Liver (tissue), 9 donors: ENCODE results near the gene TOX2. TPM values are rescaled to one million over a fixed set of nuclear protein-coding genes. Genes with fewer than 3 reads are reported as not detected.

ENCODE experiments used
- DNase-seq: peaks from one replicate; pipeline ENCODE4 v3.0.0-alpha.2; 2017; ENCODE audit warnings: low spot score
- H3K27ac ChIP-seq, 2 donors: one replicate each; pipeline ENCODE4 v1.7.0; 2013; ENCODE audit warnings: inconsistent platforms in 2 of 2, low read length in 2 of 2, control low read depth in 1 of 2, low read depth in 1 of 2, mild to moderate bottlenecking in 1 of 2
- H3K27me3 ChIP-seq, 4 donors: one replicate each; pipeline versions ENCODE4 v1.6.1 to v1.7.0; 2013; ENCODE audit warnings: low read length in 3 of 4, inconsistent platforms in 1 of 4, mild to moderate bottlenecking in 1 of 4, moderate library complexity in 1 of 4; ENCODE audit not compliant: control insufficient read depth in 4 of 4, insufficient read depth in 4 of 4
- H3K36me3 ChIP-seq, 4 donors: one replicate each; pipeline versions ENCODE4 v1.6.1 to v1.7.0; 2013; ENCODE audit warnings: low read length in 3 of 4, mild to moderate bottlenecking in 3 of 4, low read depth in 1 of 4, moderate library complexity in 1 of 4; ENCODE audit not compliant: control insufficient read depth in 4 of 4, insufficient read depth in 3 of 4
- H3K4me1 ChIP-seq, 4 donors: one replicate each; pipeline versions ENCODE4 v1.6.1 to v1.7.0; 2013; ENCODE audit warnings: low read length in 3 of 4, mild to moderate bottlenecking in 3 of 4, moderate library complexity in 1 of 4; ENCODE audit not compliant: control insufficient read depth in 4 of 4, insufficient read depth in 4 of 4
- H3K4me3 ChIP-seq, 3 donors: one replicate each; pipeline versions ENCODE4 v1.6.1 to v1.7.0; 2013; ENCODE audit warnings: low read length in 3 of 3, control low read depth in 1 of 3, low read depth in 1 of 3, mild to moderate bottlenecking in 1 of 3
- H3K9ac ChIP-seq, 2 donors: one replicate each; pipeline ENCODE4 v1.7.0; 2013; ENCODE audit warnings: low read length in 2 of 2, mild to moderate bottlenecking in 2 of 2, moderate library complexity in 2 of 2, control low read depth in 1 of 2, low read depth in 1 of 2
- H3K9me3 ChIP-seq, 4 donors: one replicate each; pipeline versions ENCODE4 v1.6.1 to v1.7.0; 2013; ENCODE audit warnings: low read length in 3 of 4; ENCODE audit not compliant: control insufficient read depth in 4 of 4
- ATF3 ChIP-seq: IDR thresholded peaks from 2 replicates; pipeline ENCODE4 v1.6.1; 2016; ENCODE audit warnings: antibody characterized with exemption
- CTCF ChIP-seq: fragments of 150-350 bp; IDR thresholded peaks from 2 replicates; pipeline ENCODE4 v1.5.1; 2017; ENCODE audit warnings: improper control_type of control experiment, low read depth, low read length; ENCODE audit not compliant: missing input control
- EGR1 ChIP-seq, 2 donors: IDR thresholded peaks; 2 replicates each; pipeline ENCODE4 v1.6.1; 2016 to 2018; ENCODE audit warnings: antibody characterized with exemption in 2 of 2, low read depth in 2 of 2
- FOXA1 ChIP-seq: IDR thresholded peaks from 2 replicates; pipeline ENCODE4 v1.6.1; 2016; ENCODE audit warnings: antibody characterized with exemption
- FOXA2 ChIP-seq: IDR thresholded peaks from 2 replicates; pipeline ENCODE4 v1.6.1; 2016; ENCODE audit warnings: antibody characterized with exemption
- GABPA ChIP-seq, 2 donors: IDR thresholded peaks in 1 of 2; conservative IDR thresholded peaks in 1 of 2; 2 replicates each; pipeline ENCODE4 v1.6.1; 2016; ENCODE audit warnings: antibody characterized with exemption in 2 of 2, mild to moderate bottlenecking in 1 of 2, moderate library complexity in 1 of 2
- HNF4A ChIP-seq, 2 donors: conservative IDR thresholded peaks; 2 replicates each; pipeline ENCODE4 v1.6.1; 2016; ENCODE audit warnings: antibody characterized with exemption in 2 of 2, mild to moderate bottlenecking in 2 of 2
- HNF4G ChIP-seq: IDR thresholded peaks from 2 replicates; pipeline ENCODE4 v1.6.1; 2016; ENCODE audit warnings: antibody characterized with exemption
- JUND ChIP-seq, 2 donors: IDR thresholded peaks; 2 replicates each; pipeline ENCODE4 v1.6.1; 2016; ENCODE audit warnings: antibody characterized with exemption in 2 of 2
- MAX ChIP-seq: IDR thresholded peaks from 2 replicates; pipeline ENCODE4 v1.6.1; 2016; ENCODE audit warnings: antibody characterized with exemption
- NR2F2 ChIP-seq: IDR thresholded peaks from 2 replicates; pipeline ENCODE4 v1.6.1; 2016; ENCODE audit warnings: antibody characterized with exemption
- RAD21 ChIP-seq, 2 donors: IDR thresholded peaks; 2 replicates each; pipeline ENCODE4 v1.6.1; 2016; ENCODE audit warnings: antibody characterized with exemption in 2 of 2, mild to moderate bottlenecking in 2 of 2
- RXRA ChIP-seq, 2 donors: IDR thresholded peaks; 2 replicates each; pipeline ENCODE4 v1.6.1; 2017 to 2018; ENCODE audit warnings: antibody characterized with exemption in 2 of 2, mild to moderate bottlenecking in 1 of 2
- SP1 ChIP-seq: IDR thresholded peaks from 2 replicates; pipeline ENCODE4 v1.6.1; 2018; ENCODE audit warnings: antibody characterized with exemption, mild to moderate bottlenecking
- TAF1 ChIP-seq: conservative IDR thresholded peaks from 2 replicates; pipeline ENCODE4 v1.6.1; 2016; ENCODE audit warnings: antibody characterized with exemption, mild to moderate bottlenecking
- YY1 ChIP-seq: IDR thresholded peaks from 2 replicates; pipeline ENCODE4 v1.6.1; 2016; ENCODE audit warnings: antibody characterized with exemption, mild to moderate bottlenecking
- WGBS: extraction: QIAGEN DNeasy Blood & Tissue Kit; methylation state at CpG from one replicate; pipeline ENCODE4 v1.1.7; 2013; 5-methylcytosine and 5-hydroxymethylcytosine counted together
- polyA plus RNA-seq, 2 donors: library from polyadenylated mRNA; stranded (reverse) in 1 of 2; unstranded in 1 of 2; fragments of 200-250 nt in 1 of 2; fragments of >200 nt in 1 of 2; fragmentation: Nextera tagmentation in 1 of 2; extraction: Ambion mirVana in 1 of 2; gene quantifications; one replicate each; pipeline versions ENCODE4 v1.2.1 to v1.2.3, GENCODE V29; 2013 to 2015
- total RNA-seq, 2 donors: library from RNA; depleted of rRNA; stranded (reverse); fragments of >200 nt; gene quantifications; one replicate each; pipeline ENCODE4 v1.2.3, GENCODE V29; 2014
- TF ChIP-seq, protein P1 (sequence below): IDR thresholded peaks from 2 replicates; pipeline ENCODE4 v1.6.1; 2016; ENCODE audit warnings: antibody characterized with exemption
- donor health status: healthy.
- donor health status: healthy.
- donor health status: healthy.
- donor health status: healthy.
- donor health status: healthy.

TOX2 gene
- total and polyA plus RNA-seq, 4 donors: 0.33 to 2.7 (median 1.4) TPM

DNA sequence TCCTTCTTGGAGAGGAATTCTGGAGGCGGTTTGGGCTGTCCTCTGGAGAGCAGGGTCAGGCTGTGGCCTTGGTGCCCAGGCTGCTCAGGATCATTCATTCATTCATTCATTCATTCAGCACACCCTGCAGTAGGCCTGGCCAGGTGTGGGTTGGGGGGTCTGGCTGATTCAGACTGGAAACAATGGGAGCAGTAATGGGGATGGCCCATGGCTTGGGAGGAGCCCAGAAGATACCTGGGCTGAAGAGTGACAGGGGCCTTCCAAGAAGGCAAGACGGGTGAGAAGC, 31.5 kb downstream of the TOX2 start (continued):
- no peak for TF ChIP-seq CTCF
- TF ChIP-seq TAF1: no peak

GRCh38 chr20:43946659-43947315, 32.1 kb downstream of the TOX2 start:
- Histone ChIP-seq H3K9ac (no peak overlapping the region), H3K36me3 (no peaks in the 10 kb centered on the region), H3K9me3 (no peaks in the 10 kb centered on the region), H3K4me3 (no peak overlapping the region), H3K4me1 (peaks cover 0 to 8% (median 3%) of the 10 kb centered on the region in 4 donors), H3K27me3 (no peaks in the 10 kb centered on the region), H3K27ac (no peak overlapping the region)
- TF ChIP-seq MAX (no peak), EGR1 (IDR thresholded peaks at IDR 0.05; ENCODE audit: low read depth in 2 of 2) (no peak), HNF4A (conservative IDR thresholded peaks at IDR 0.05) (no peak), GABPA (IDR thresholded peaks at IDR 0.05 in 1 of 2, conservative IDR thresholded peaks at IDR 0.05 in 1 of 2) (no peak), RXRA (IDR thresholded peaks at IDR 0.05) (no peak), NR2F2 (no peak), HNF4G (no peak), FOXA1 (no peak), ATF3 (no peak), CTCF (no peak), RAD21 (IDR thresholded peaks at IDR 0.05) (no peak), FOXA2 (no peak), JUND (IDR thresholded peaks at IDR 0.05) (no peak), YY1 (no peak), SP1 (no peak), TAF1 (no peak)
- TF ChIP-seq, protein P1, sequence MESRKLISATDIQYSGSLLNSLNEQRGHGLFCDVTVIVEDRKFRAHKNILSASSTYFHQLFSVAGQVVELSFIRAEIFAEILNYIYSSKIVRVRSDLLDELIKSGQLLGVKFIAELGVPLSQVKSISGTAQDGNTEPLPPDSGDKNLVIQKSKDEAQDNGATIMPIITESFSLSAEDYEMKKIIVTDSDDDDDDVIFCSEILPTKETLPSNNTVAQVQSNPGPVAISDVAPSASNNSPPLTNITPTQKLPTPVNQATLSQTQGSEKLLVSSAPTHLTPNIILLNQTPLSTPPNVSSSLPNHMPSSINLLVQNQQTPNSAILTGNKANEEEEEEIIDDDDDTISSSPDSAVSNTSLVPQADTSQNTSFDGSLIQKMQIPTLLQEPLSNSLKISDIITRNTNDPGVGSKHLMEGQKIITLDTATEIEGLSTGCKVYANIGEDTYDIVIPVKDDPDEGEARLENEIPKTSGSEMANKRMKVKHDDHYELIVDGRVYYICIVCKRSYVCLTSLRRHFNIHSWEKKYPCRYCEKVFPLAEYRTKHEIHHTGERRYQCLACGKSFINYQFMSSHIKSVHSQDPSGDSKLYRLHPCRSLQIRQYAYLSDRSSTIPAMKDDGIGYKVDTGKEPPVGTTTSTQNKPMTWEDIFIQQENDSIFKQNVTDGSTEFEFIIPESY: no peak
- 85% methylated on average over 9 of the region's 9 CpGs for WGBS
- no peak for DNase-seq
